Progenitor cell of endocrine pancreas (in vitro differentiated cells): ENCODE results near the gene ZNF283. TPM values are rescaled to one million over a fixed set of nuclear protein-coding genes. Genes with fewer than 3 reads are reported as not detected.

ENCODE experiments used
- DNase-seq: peaks from one replicate; pipeline ENCODE4 v3.0.0; 2021; ENCODE audit warnings: low spot score; ENCODE audit not compliant: unreplicated experiment
- H3K27ac Mint-ChIP-seq: 2 replicates; pipeline ENCODE4 v1.8.0; 2021; ENCODE audit warnings: mild to moderate bottlenecking, moderate library complexity, mixed read lengths
- H3K27me3 Mint-ChIP-seq: 2 replicates; pipeline ENCODE4 v1.8.0; 2021; ENCODE audit warnings: mixed read lengths
- H3K36me3 Mint-ChIP-seq: 2 replicates; pipeline ENCODE4 v1.8.0; 2022; ENCODE audit warnings: mixed read lengths; ENCODE audit not compliant: insufficient read depth
- H3K4me1 Mint-ChIP-seq: 2 replicates; pipeline ENCODE4 v1.8.0; 2021; ENCODE audit warnings: low read depth, mixed read lengths
- H3K4me3 Mint-ChIP-seq: 2 replicates; pipeline ENCODE4 v1.8.0; 2021; ENCODE audit warnings: low read depth, mild to moderate bottlenecking, moderate library complexity, mixed read lengths
- H3K9me3 Mint-ChIP-seq: 2 replicates; pipeline ENCODE4 v1.8.0; 2021; ENCODE audit warnings: low read depth, mixed read lengths
- total RNA-seq: library from RNA; stranded (reverse); gene quantifications from 2 replicates; pipeline ENCODE4 v1.2.1, GENCODE V29; 2021
- TF ChIP-seq, protein P1 (sequence below): fragments of 200-600 bp; sonication (generic); IDR thresholded peaks from one replicate; pipeline ENCODE4 v1.5.0; 2021; ENCODE audit warnings: antibody characterized with exemption, mild to moderate bottlenecking; ENCODE audit not compliant: unreplicated experiment

ZNF283 gene
- total RNA-seq, 1 donor from 2014 or later = 14.6 TPM

DNA sequence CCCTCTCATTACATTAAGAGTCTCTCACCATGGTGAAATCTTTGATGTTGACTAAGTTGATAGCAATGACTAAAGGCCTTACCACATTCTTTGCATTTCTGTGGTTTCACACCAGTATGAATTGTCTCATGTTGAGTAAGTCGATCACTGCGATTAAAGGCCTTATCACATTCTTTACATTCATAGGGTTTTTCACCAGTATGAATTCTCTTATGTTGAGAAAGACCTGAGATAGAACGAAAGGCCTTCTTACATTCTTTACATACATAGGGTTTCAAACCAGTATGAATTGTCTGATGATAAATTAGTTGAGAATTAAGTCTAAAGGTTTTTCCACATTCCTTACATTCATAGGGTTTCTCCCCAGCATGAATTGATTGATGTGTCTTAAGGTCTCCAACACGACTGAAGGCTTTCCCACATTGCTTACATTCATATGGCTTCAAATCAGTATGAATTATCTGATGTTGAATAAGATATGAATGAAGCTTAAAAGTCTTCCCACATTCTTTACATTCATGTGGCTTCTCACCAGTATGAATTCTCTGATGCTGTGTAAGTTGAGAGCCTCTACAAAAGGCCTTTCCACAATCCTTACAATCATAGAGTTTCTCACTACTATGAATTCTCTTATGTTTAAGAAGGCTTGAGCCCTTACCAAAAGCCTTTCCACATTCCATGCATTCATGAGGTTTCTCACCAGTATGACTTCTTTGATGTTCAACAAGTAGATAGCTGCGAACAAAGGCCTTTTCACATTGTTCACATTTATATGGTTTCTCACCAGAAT is 45.6 kb downstream of the ZNF283 start:
- DNase-seq = no peak
- Mint-ChIP-seq H3K4me1 (no peaks in the 10 kb centered on the region), H3K9me3 (peaks cover 49% of the 10 kb centered on the region), H3K4me3 (no peak overlapping the region), H3K27ac (no peak overlapping the region), H3K27me3 (no peaks in the 10 kb centered on the region), H3K36me3 (peaks cover 32% of the 10 kb centered on the region)
- TF ChIP-seq, protein P1, sequence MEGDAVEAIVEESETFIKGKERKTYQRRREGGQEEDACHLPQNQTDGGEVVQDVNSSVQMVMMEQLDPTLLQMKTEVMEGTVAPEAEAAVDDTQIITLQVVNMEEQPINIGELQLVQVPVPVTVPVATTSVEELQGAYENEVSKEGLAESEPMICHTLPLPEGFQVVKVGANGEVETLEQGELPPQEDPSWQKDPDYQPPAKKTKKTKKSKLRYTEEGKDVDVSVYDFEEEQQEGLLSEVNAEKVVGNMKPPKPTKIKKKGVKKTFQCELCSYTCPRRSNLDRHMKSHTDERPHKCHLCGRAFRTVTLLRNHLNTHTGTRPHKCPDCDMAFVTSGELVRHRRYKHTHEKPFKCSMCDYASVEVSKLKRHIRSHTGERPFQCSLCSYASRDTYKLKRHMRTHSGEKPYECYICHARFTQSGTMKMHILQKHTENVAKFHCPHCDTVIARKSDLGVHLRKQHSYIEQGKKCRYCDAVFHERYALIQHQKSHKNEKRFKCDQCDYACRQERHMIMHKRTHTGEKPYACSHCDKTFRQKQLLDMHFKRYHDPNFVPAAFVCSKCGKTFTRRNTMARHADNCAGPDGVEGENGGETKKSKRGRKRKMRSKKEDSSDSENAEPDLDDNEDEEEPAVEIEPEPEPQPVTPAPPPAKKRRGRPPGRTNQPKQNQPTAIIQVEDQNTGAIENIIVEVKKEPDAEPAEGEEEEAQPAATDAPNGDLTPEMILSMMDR = no peak

DNA sequence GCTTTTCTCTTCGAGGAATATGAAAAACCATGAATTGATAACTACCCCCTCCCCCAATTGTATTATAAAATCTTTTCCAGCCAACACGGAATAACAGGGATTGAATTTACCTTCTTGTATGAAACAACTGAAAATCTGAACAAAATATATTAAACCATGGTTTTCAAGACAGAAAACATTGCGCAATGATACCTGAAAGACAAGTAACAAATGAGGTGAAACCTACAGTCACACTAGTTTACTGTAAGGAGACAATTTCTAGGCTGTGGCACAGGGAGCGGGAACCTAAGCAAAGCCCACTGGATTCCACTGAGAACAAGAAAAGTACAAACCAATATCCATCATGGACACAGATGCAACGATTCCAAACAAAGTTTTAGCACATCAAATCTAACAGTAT is 53.4 kb downstream of the ZNF283 start:
- Mint-ChIP-seq H3K4me1 (no peaks in the 10 kb centered on the region), H3K27ac (no peak overlapping the region), H3K4me3 (no peak overlapping the region), H3K9me3 (peaks cover 65% of the 10 kb centered on the region), H3K27me3 (no peaks in the 10 kb centered on the region), H3K36me3 (peaks cover 48% of the 10 kb centered on the region)
- TF ChIP-seq, protein P1 = no peak
- no peak for DNase-seq

DNA sequence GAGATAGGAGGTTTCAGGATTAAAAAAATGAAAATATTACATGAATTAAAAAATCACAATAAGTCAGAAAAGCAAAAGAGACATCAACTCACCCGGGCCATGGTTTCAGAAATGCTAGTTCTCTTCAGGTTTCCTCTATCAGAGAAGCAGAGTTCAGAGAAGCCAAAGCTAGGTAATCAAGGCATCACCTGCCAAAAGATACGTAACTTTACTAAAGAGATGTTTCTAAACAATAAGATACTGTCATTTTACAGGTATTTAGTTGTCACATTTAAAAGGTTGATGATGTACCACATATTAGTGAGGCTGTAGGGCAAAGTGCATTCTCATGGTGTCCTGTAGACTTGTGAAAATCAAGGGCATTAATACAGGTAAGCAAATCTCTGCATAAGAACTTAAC is 56.7 kb downstream of the ZNF283 start, which contains the start of gene ZNF404:
Gene ZNF404, minus strand, starts transcription at position 101 of the 400 bp plus-strand sequence.
- Mint-ChIP-seq H3K4me3 (no peak within 1 kb of the TSS), H3K36me3 (peaks cover 43% of the 10 kb centered on the region), H3K27ac (no peak within 1 kb of the TSS), H3K9me3 (peaks cover 67% of the 10 kb centered on the region), H3K27me3 (no peaks in the 10 kb centered on the region), H3K4me1 (no peaks in the 10 kb centered on the region)
- DNase-seq = no peak
- TF ChIP-seq, protein P1 = no peak

DNA sequence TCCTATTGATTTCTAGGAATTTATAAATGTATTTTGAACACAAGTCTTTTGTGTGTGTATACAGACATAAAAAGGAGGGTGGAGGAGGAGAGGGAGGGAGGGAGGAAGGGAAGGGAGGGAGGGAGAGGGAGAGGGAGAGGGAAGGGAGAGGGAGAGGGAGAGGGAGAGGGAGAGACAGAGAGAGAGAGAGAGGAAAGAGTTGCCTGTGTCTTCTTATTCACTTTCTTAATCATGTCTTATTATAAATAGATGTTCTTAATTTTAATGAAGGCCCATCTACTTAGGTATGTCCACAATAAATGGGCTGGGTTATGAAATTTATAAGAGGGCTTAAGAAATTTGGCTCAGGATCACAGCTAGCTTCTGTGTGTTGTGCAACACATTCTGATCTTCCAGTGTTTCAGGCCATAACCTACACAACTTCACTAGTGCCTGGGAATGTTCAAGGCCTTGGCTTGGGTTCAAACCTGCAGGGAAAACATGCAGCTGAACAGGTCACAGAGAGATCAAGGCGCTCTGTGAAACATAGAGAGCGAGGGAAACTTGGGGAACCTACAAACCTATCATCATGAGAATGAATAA is 68.7 kb downstream of the ZNF283 start:
- Mint-ChIP-seq H3K9me3 (peaks cover 17% of the 10 kb centered on the region), H3K36me3 (peaks cover 24% of the 10 kb centered on the region), H3K27me3 (no peaks in the 10 kb centered on the region), H3K27ac (no peak overlapping the region), H3K4me3 (no peak overlapping the region), H3K4me1 (peaks cover 4% of the 10 kb centered on the region)
- TF ChIP-seq, protein P1 = no peak
- DNase-seq = no peak

Other genes with a start within 250 kb of the ZNF283 start
- 57.6 and 63.6 TPM in 2 replicates for gene IRGQ, start 231.2 kb upstream of the ZNF283 start, total RNA-seq
- gene ZNF576, start 230.7 kb upstream of the ZNF283 start, total RNA-seq = 15.4 and 15.5 TPM in 2 replicates
- 0.64 and 0.79 TPM in 2 replicates for gene SRRM5, start 215.2 kb upstream of the ZNF283 start, total RNA-seq
- gene ZNF428, start 207.7 kb upstream of the ZNF283 start, total RNA-seq = 87.5 and 88.9 TPM in 2 replicates
- gene CADM4, start 187.5 kb upstream of the ZNF283 start, total RNA-seq = 60.9 and 71.6 TPM in 2 replicates
- 10.5 and 12.5 TPM in 2 replicates for gene PLAUR, start 157.2 kb upstream of the ZNF283 start, total RNA-seq
- gene IRGC, start 111.2 kb upstream of the ZNF283 start, total RNA-seq = not detected in 2 replicates
- 74.9 and 78.9 TPM in 2 replicates for gene SMG9, start 72.4 kb upstream of the ZNF283 start, total RNA-seq
- 0.31 and 0.34 TPM in 2 replicates for gene KCNN4, start 46.3 kb upstream of the ZNF283 start, total RNA-seq
- not detected in 2 replicates for gene LYPD5, start 24.9 kb upstream of the ZNF283 start, total RNA-seq
- 8.5 and 9.5 TPM in 2 replicates for gene ZNF404, start 56.6 kb downstream of the ZNF283 start, total RNA-seq
- gene ZNF45, start 108.0 kb downstream of the ZNF283 start, total RNA-seq = 20.9 and 23.9 TPM in 2 replicates
- 12.0 and 14.8 TPM in 2 replicates for gene ZNF221, start 123.9 kb downstream of the ZNF283 start, total RNA-seq
- gene ZNF155, start 156.9 kb downstream of the ZNF283 start, total RNA-seq = 13.8 and 14.6 TPM in 2 replicates
- 7.3 and 8.5 TPM in 2 replicates for gene ZNF230, start 175.6 kb downstream of the ZNF283 start, total RNA-seq
- 10.0 and 10.4 TPM in 2 replicates for gene ZNF222, start 198.1 kb downstream of the ZNF283 start, total RNA-seq
- gene ZNF223, start 224.7 kb downstream of the ZNF283 start, total RNA-seq = 14.2 and 14.4 TPM in 2 replicates
- 5.7 and 5.9 TPM in 2 replicates for gene ZNF284, start 244.8 kb downstream of the ZNF283 start, total RNA-seq